ENCODE data around the gene RAD52.

The RAD52 gene

GRCh38 chr12:949453-950191 is at the start of gene RAD52:
Gene RAD52 (minus strand): TSS chr12:949694. CDS start chr12:933058, 16,636 bp downstream.
- Histone ChIP-seq H3K4me2 (ENCODE audit: low read depth, low read length, poor library complexity, severe bottlenecking) (peak within 1 kb of the TSS; percentile 54), H3K9ac (ENCODE audit: low read length) (peak within 1 kb of the TSS; percentile 89), H3K27me3 (ENCODE audit: low read length) (no peaks in the 10 kb centered on the region), H2AFZ (ENCODE audit: low read depth, low read length, severe bottlenecking) (peak within 1 kb of the TSS; percentile 87), H4K20me1 (ENCODE audit: low read depth, low read length) (no peaks in the 10 kb centered on the region), H3K4me3 (ENCODE audit: insufficient read depth, low read length, poor library complexity, severe bottlenecking) (peak within 1 kb of the TSS; percentile 90), H3K27ac (ENCODE audit: low read depth, low read length) (peak within 1 kb of the TSS; percentile 88), H3K36me3 (ENCODE audit: low read length) (no peaks in the 10 kb centered on the region), H3K79me2 (ENCODE audit: insufficient read depth, low read length) (peaks cover 36% of the 10 kb centered on the region), H3K9me2 (replicated peaks; ENCODE audit: insufficient read depth, low read length) (no peaks in the 10 kb centered on the region), H3K9me3 (ENCODE audit: insufficient read depth, low read length) (no peaks in the 10 kb centered on the region), H3F3A (ENCODE audit: insufficient read depth) (peaks cover 23% of the 10 kb centered on the region; the same call in 1 of the 2 replicates)
- TF ChIP-seq CTCF (IDR thresholded peaks at IDR 0.05; ENCODE audit: insufficient read depth, low read length, poor library complexity, severe bottlenecking): peak; percentile 95
- no peak for TF ChIP-seq EZH2phosphoT487 (conservative IDR thresholded peaks at IDR 0.05; ENCODE audit: low read length)

- no peak for TF ChIP-seq CTCF (IDR thresholded peaks at IDR 0.05; ENCODE audit: insufficient read depth, low read length, poor library complexity, severe bottlenecking)
- no peak for TF ChIP-seq EZH2phosphoT487 (conservative IDR thresholded peaks at IDR 0.05; ENCODE audit: low read length)
- H3K4me2 ChIP-seq (ENCODE audit: low read depth, low read length, poor library complexity, severe bottlenecking): no peak overlapping the region
- 0 out of 2 replicates have a peak, but pooled peaks cover 5% of the 10 kb centered on the region for H3K79me2 ChIP-seq (ENCODE audit: insufficient read depth, low read length)
- H3K9ac ChIP-seq (ENCODE audit: low read length): no peak overlapping the region
- no peaks in the 10 kb centered on the region for H3F3A ChIP-seq (ENCODE audit: insufficient read depth)
- no peak overlapping the region for H2AFZ ChIP-seq (ENCODE audit: low read depth, low read length, severe bottlenecking)
- no peaks in the 10 kb centered on the region for H3K9me2 ChIP-seq (replicated peaks; ENCODE audit: insufficient read depth, low read length)
- no peak overlapping the region for H3K4me3 ChIP-seq (ENCODE audit: insufficient read depth, low read length, poor library complexity, severe bottlenecking)
- no peaks in the 10 kb centered on the region for H3K9me3 ChIP-seq (ENCODE audit: insufficient read depth, low read length)
- no peak overlapping the region for H3K27ac ChIP-seq (ENCODE audit: low read depth, low read length)
- H3K27me3 ChIP-seq (ENCODE audit: low read length): no peaks in the 10 kb centered on the region
- H4K20me1 ChIP-seq (ENCODE audit: low read depth, low read length): peaks cover 11% of the 10 kb centered on the region
- no peaks in the 10 kb centered on the region for H3K36me3 ChIP-seq (ENCODE audit: low read length)
Measured at GRCh38 chr12:998020-998874, 48.8 kb upstream of the RAD52 start.

- H3K4me2 ChIP-seq (ENCODE audit: low read depth, low read length, poor library complexity, severe bottlenecking): no peak overlapping the region
- no peaks in the 10 kb centered on the region for H3K36me3 ChIP-seq (ENCODE audit: low read length)
- no peaks in the 10 kb centered on the region for H3K9me3 ChIP-seq (ENCODE audit: insufficient read depth, low read length)
- TF ChIP-seq EZH2phosphoT487 (conservative IDR thresholded peaks at IDR 0.05; ENCODE audit: low read length) (no peak), CTCF (IDR thresholded peaks at IDR 0.05; ENCODE audit: insufficient read depth, low read length, poor library complexity, severe bottlenecking) (no peak)
- 0 out of 2 replicates have a peak, but pooled peaks cover 3% of the 10 kb centered on the region for H3F3A ChIP-seq (ENCODE audit: insufficient read depth)
- H3K4me3 ChIP-seq (ENCODE audit: insufficient read depth, low read length, poor library complexity, severe bottlenecking): no peak overlapping the region
- peaks cover 11% of the 10 kb centered on the region; the same call in 1 of the 2 replicates for H4K20me1 ChIP-seq (ENCODE audit: low read depth, low read length)
- H3K27ac ChIP-seq (ENCODE audit: low read depth, low read length): no peak overlapping the region
- H2AFZ ChIP-seq (ENCODE audit: low read depth, low read length, severe bottlenecking): no peak overlapping the region
- no peaks in the 10 kb centered on the region for H3K9me2 ChIP-seq (replicated peaks; ENCODE audit: insufficient read depth, low read length)
- H3K27me3 ChIP-seq (ENCODE audit: low read length): no peaks in the 10 kb centered on the region
- 0 out of 2 replicates have a peak, but pooled peaks cover 9% of the 10 kb centered on the region for H3K79me2 ChIP-seq (ENCODE audit: insufficient read depth, low read length)
- H3K9ac ChIP-seq (ENCODE audit: low read length): no peak overlapping the region
Measured at GRCh38 chr12:997505-997904, 48.0 kb upstream of the RAD52 start.

All from SU-DHL-6 (cell line).